Smooth muscle cell of the brain vasculature (primary cell): ENCODE results near the gene OVCH1.
A peak's percentile ranks its signal among the peaks of the same experiment; 100 is the strongest.

Source experiments
- DNase-seq: peaks from one replicate; pipeline ENCODE4 v3.0.0-alpha.2; 2012; ENCODE audit warnings: low read depth, low spot score

Gene OVCH1, protein sequence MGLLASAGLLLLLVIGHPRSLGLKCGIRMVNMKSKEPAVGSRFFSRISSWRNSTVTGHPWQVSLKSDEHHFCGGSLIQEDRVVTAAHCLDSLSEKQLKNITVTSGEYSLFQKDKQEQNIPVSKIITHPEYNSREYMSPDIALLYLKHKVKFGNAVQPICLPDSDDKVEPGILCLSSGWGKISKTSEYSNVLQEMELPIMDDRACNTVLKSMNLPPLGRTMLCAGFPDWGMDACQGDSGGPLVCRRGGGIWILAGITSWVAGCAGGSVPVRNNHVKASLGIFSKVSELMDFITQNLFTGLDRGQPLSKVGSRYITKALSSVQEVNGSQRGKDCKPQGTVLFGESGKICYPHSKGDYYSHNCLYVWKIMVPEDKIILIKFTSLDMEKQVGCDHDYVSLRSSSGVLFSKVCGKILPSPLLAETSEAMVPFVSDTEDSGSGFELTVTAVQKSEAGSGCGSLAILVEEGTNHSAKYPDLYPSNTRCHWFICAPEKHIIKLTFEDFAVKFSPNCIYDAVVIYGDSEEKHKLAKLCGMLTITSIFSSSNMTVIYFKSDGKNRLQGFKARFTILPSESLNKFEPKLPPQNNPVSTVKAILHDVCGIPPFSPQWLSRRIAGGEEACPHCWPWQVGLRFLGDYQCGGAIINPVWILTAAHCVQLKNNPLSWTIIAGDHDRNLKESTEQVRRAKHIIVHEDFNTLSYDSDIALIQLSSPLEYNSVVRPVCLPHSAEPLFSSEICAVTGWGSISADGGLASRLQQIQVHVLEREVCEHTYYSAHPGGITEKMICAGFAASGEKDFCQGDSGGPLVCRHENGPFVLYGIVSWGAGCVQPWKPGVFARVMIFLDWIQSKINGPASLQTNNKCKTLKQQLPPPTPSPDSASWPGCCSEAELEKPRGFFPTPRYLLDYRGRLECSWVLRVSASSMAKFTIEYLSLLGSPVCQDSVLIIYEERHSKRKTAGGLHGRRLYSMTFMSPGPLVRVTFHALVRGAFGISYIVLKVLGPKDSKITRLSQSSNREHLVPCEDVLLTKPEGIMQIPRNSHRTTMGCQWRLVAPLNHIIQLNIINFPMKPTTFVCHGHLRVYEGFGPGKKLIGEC

GRCh38 chr12:29497588-29497987 is at the start of gene OVCH1:
TSS of gene OVCH1 (minus strand) at chr12:29497686. CDS start at chr12:29497686, 0 bp downstream.
- no peak for DNase-seq

DNA sequence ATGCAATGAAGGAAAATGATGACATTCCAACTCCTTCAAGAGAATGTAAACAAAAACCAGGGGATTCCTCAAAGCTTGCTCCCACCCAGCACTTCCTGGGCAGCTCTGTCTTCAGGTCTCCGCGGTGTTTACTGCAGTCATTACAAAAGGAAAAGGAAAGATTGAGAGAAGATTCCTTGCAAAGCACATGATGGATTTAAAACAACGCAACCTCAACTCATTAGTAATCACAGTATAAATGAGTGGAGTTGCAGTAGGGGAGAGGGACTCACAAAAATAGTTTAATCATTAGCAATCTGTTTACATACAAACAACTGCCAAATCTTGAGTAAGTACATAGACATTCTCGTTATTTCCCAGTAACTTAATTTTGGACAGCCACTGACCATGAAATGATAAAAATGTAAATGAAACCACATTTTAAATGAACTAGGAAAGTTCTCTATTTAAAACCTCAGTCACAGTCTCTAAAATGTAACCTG is 49.7 kb upstream of the OVCH1 start:
- DNase-seq = no peak

DNA sequence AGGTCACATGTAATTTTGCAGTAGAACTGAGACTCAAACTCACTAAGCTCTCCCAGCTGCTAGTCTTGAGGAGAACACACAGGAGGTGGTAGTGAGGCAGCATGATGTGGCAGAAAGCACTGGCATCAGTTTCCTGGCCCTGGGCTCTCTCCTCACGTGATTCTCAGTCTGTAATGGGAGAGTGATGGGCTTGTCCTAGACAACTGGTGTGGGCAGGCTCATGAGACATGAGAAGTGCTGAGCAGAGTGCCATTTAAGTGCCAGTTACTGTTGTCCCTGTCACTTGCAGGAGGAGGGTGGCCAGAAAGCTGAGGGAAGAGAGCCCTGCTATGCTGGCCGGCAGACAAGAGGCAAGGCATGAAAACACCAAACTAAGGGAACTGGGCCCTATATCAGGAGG is 48.5 kb upstream of the OVCH1 start:
- DNase-seq = no peak

DNA sequence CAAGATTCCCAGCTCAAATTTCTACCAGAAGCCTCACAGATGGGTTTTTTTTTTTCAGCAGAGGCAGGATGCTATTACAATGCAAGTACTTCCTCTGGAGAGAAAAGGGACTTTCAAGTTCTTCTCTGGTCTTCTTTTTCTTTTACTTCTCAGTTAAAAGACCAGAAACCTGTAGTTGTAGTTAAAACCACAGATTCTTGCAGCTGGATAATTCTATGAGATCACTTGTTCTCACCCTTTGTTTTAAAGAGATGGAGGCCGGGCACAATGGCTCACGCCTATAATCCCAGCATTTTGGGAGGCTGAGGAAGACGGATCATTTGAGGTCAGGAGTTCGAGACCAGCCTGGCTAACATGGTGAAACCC is 47.6 kb upstream of the OVCH1 start:
- no peak for DNase-seq

DNA sequence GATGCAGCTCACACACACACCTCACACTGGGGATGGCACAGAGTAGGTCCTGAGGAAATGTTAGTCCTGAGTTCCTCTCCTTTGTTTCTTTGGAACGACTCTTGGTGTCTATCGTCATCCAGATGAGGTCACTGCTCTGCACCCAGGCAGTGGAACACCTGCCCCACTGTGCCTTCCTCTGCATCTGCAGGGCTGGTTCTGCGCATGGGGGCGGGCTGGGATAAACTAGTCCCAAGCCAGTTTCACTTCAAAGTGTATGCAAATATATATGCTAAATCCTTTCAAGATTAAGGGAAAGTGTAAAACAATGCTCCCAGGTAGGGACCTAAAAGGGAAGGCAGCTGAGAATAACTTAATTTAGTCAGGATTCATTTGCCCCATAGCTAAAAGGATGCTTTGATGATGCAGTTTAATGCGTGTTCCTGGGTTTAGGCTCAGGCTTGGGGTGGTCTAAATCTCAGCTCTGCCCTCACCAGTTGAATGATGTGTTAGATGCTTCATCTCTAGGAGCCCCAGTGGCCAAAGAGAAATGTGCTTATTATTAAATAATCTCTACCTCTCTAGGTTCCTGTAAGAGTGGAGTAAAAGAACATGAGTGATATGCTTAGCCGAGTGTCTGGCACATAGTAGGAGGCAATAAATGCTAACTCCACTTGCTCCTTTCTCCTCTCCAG is 47.1 kb upstream of the OVCH1 start:
- DNase-seq = no peak

DNA sequence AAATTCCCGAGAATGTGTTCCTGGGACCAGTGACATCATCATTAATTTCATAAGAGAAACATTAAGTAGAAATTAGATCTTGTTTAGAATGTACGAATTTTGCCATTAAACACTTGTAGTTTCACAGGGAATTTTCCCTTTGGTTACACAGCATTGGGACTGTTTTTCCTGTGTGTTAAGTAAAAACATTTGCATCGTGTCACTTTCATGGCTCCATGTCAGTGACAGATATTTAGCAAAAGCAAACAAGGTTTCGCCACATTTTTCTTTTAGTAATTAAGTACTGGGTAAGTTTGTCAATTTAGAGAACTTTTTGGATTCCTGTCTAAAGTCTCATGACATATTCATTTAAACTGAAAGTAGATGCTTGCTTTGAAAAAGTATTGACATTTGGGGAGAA is 45.5 kb upstream of the OVCH1 start:
- DNase-seq = no peak

- no peak for DNase-seq
Observed at GRCh38 chr12:29537298-29537697, 39.8 kb upstream of the OVCH1 start.

GRCh38 chr12:29534935-29535334 is 37.4 kb upstream of the OVCH1 start:
- DNase-seq = no peak

GRCh38 chr12:29533815-29534489 is 36.5 kb upstream of the OVCH1 start:
- no peak for DNase-seq

DNA sequence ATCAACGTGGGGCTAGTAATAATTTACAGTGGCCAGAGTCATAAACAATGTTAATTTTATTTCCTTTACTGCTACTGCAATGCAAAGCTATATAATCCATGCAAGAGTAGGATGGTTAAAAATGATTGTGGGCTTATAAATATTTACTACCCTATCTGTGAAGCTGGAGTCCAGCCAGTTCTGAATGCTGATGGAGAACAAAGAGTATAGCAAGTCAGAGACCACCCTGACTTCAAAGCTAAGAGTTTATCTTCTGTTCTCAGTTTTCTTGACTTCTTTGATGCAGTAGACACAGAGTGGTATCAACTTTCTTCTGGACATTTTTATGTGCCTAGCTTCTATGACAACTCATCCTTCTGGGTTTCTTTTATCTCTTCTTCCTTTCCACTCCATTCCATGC is 34.0 kb upstream of the OVCH1 start:
- DNase-seq = no peak

GRCh38 chr12:29530436-29530835 is 33.0 kb upstream of the OVCH1 start:
- DNase-seq = no peak

- no peak for DNase-seq
Observed at GRCh38 chr12:29528161-29528560, 30.7 kb upstream of the OVCH1 start.

GRCh38 chr12:29521951-29522350 is 24.5 kb upstream of the OVCH1 start:
- DNase-seq = no peak

DNA sequence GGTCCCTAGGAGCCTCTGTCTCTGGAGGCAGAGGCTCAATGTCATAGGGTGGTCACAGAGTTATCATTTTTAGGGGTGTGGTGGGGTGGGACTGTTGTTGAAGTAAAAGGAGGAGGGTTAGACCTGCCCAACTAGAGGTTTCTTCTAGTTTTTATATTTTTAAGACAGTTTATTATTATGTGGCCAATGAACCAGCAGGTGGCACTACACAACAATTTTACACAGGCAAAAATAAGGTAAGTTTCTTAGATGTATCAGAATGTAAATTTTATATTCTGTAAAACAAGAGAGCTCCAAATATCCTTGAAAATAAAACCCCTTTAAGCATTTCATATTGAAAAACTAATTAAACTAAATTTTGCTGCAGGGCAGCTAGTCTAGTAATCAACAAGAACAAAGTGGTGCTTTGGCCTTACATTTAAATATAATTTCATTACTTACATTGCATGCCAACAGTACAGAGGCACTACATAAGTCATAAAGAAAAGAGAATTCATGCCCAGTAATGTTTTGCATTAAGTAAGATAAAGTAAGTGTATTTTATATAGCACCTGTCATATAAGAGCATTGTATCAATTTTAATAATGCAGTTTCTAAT is 22.2 kb upstream of the OVCH1 start:
- peak; percentile 60 for DNase-seq

DNA sequence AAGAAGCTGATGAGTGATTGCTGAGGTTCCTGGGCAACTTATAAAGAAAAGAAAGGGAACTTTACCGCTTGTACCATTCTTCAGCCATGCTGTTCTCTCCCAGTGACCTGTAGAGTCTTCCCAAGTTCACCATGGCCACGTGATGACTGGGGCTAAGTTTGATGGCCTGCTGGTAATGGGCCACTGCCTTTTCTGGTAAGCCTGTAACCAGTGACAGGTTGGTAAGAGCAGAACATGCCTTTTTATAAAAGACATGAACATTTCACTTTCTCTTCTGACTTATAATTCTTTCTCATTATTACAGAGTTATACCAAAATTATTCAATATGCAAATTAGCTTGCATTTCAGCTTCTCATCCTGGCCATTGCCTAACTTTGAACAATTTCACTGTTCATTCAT is 20.9 kb upstream of the OVCH1 start:
- DNase-seq = no peak

DNA sequence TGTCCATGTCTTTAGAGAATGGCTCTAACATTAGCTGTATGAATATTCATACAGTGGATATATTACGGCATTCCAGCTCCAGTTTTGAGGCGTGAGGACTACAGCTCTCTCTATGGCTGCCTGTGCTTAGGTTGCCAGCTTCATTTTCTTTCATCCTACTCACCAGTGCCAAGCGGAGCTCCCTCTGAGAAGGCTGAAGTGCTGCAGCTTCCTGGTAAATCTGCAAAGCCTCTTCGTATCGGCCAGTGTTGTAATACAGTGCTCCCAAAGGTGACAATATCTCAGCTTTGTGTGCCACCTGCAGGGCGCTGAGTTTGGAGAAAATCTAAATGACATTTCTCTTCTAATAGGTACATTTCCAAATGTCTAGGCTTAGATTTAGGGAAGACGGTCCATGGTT is 19.8 kb upstream of the OVCH1 start:
- DNase-seq = no peak

DNA sequence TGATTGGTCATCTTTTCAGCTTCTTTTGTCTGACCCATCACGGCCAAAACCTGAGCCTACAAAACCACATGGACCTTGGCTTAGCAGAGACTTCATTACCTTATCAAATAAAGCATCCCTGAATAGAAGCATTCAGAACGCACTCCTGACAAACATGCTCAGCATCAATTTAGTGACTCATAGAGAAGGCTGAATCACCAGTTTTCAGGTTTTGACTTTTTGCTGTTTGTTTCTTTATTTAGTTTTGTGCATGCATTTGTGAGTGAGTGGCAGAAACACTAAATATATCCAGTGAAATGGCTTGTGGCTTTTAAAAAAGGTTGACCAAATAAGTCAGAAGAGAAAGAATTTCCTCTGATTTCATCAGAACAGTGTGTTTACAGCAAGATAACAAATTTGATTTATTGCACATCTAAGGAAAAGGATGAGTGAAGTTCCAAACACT is 19.0 kb upstream of the OVCH1 start:
- no peak for DNase-seq

- DNase-seq = no peak
Observed at GRCh38 chr12:29510591-29511185, 13.2 kb upstream of the OVCH1 start.

DNA sequence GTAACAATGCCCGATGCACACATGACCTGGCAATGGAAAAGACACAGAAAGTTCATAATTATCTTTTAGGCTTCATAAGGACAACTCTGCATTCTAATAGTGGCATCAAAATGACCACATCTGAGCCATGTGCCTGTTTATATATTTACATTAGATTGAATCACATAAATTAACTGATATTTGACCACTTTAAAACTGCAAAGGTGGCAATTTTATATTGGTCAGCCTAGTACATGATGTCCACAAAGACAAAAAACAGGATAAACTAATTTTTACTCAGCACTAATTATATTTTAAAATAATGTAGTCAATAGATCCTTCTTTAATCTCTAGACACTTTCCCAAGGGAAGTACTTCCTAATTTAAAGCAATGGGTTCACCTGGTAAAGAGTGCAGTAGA is 12.0 kb upstream of the OVCH1 start:
- DNase-seq = no peak

- no peak for DNase-seq
Observed at GRCh38 chr12:29508949-29509348, 11.5 kb upstream of the OVCH1 start.
